NT2/D1 (cell line): Measurements from ENCODE around the gene ARHGAP22.

Experiments
- YY1 ChIP-seq: IDR thresholded peaks from 2 replicates; pipeline ENCODE4 v1.6.1; 2011; ENCODE audit not compliant: insufficient read length, insufficient read depth
- ZNF274 ChIP-seq: IDR thresholded peaks from 2 replicates; pipeline ENCODE4 v1.6.1; 2011; ENCODE audit warnings: mild to moderate bottlenecking, low read depth, low read length

- no peak for TF ChIP-seq YY1
- TF ChIP-seq ZNF274: no peak
Measured at GRCh38 chr10:48520184-48520506, 84.7 kb downstream of the ARHGAP22 start.
